Measurements from ENCODE around the gene STN1. TPM values are rescaled to one million over a fixed set of nuclear protein-coding genes. Genes with fewer than 3 reads are reported as not detected.

STN1 gene
- total RNA-seq, 1 experiment from 2014 or later = 72.5 TPM

- DNase-seq (ENCODE audit: low read depth) = peak; percentile 75
Observed at GRCh38 chr10:103894441-103894864, 23.5 kb downstream of the STN1 start.

- peak; percentile 36 for DNase-seq (ENCODE audit: low read depth)
Observed at GRCh38 chr10:103893817-103894216, 24.2 kb downstream of the STN1 start.

GRCh38 chr10:103892181-103892580 is 25.8 kb downstream of the STN1 start:
- DNase-seq (ENCODE audit: low read depth) = no peak

GRCh38 chr10:103890688-103891087 is 27.3 kb downstream of the STN1 start:
- DNase-seq (ENCODE audit: low read depth) = no peak

GRCh38 chr10:103890194-103890658 is 27.8 kb downstream of the STN1 start:
- no peak for DNase-seq (ENCODE audit: low read depth)

GRCh38 chr10:103889121-103889720 is 28.8 kb downstream of the STN1 start:
- no peak for DNase-seq (ENCODE audit: low read depth)

- DNase-seq (ENCODE audit: low read depth) = peak; percentile 83
Observed at GRCh38 chr10:103888113-103888841, 29.7 kb downstream of the STN1 start.

GRCh38 chr10:103885617-103886016 is 32.4 kb downstream of the STN1 start:
- no peak for DNase-seq (ENCODE audit: low read depth)

GRCh38 chr10:103884681-103885139 is 33.3 kb downstream of the STN1 start:
- peak; percentile 66 for DNase-seq (ENCODE audit: low read depth)

- no peak for DNase-seq (ENCODE audit: low read depth)
Observed at GRCh38 chr10:103882285-103883007, 35.5 kb downstream of the STN1 start.

GRCh38 chr10:103881416-103882284 is 36.3 kb downstream of the STN1 start:
- no peak for DNase-seq (ENCODE audit: low read depth)

GRCh38 chr10:103879831-103880230 is 38.2 kb downstream of the STN1 start:
- no peak for DNase-seq (ENCODE audit: low read depth)

GRCh38 chr10:103879409-103879808 is 38.6 kb downstream of the STN1 start:
- DNase-seq (ENCODE audit: low read depth) = no peak

- no peak for DNase-seq (ENCODE audit: low read depth)
Observed at GRCh38 chr10:103877861-103878260, 40.1 kb downstream of the STN1 start.

- DNase-seq (ENCODE audit: low read depth) = no peak
Observed at GRCh38 chr10:103876155-103876554, 41.8 kb downstream of the STN1 start.

GRCh38 chr10:103874730-103875129 is 43.3 kb downstream of the STN1 start:
- no peak for DNase-seq (ENCODE audit: low read depth)

GRCh38 chr10:103872137-103872931 is 45.6 kb downstream of the STN1 start:
- peak; percentile 90 for DNase-seq (ENCODE audit: low read depth)

GRCh38 chr10:103871006-103871405 is 47.0 kb downstream of the STN1 start:
- no peak for DNase-seq (ENCODE audit: low read depth)

GRCh38 chr10:103870516-103870915 is 47.5 kb downstream of the STN1 start:
- DNase-seq (ENCODE audit: low read depth) = peak; percentile 92

- DNase-seq (ENCODE audit: low read depth) = no peak
Observed at GRCh38 chr10:103869336-103869735, 48.6 kb downstream of the STN1 start.

GRCh38 chr10:103868200-103868599 is 49.8 kb downstream of the STN1 start:
- no peak for DNase-seq (ENCODE audit: low read depth)

Data from RPMI7951 (cell line).